HepG2 (cell line): ENCODE data around the gene GZF1. TPM values are rescaled to one million over a fixed set of nuclear protein-coding genes. Genes with fewer than 3 reads are reported as not detected.
A peak's percentile ranks its signal among the peaks of the same experiment; 100 is the strongest.

Experiments
- CHCHD3 ChIP-seq: sonication (generic); formaldehyde crosslinking; IDR thresholded peaks from 2 replicates; pipeline ENCODE4 v1.8.0; 2022; ENCODE audit warnings: mild to moderate bottlenecking, missing genetic modification reagents, moderate library complexity
- ETV6 ChIP-seq: sonication (generic); formaldehyde crosslinking; conservative IDR thresholded peaks from 2 replicates; pipeline ENCODE4 v1.4.0; 2020; ENCODE audit warnings: missing genetic modification reagents
- FOXJ3 ChIP-seq: sonication (generic); formaldehyde crosslinking; IDR thresholded peaks from 2 replicates; pipeline ENCODE4 v1.4.0; 2020; ENCODE audit warnings: missing genetic modification reagents, mild to moderate bottlenecking, borderline replicate concordance
- HNF4A ChIP-seq: sonication (generic); formaldehyde crosslinking; IDR thresholded peaks from 2 replicates; pipeline ENCODE4 v1.4.0; 2020; ENCODE audit warnings: missing genetic modification reagents
- KAT8 ChIP-seq: IDR thresholded peaks from 2 replicates; pipeline ENCODE4 v1.6.1; 2016; ENCODE audit warnings: missing genetic modification reagents, missing compliant biosample characterization
- NAIF1 ChIP-seq: sonication (generic); formaldehyde crosslinking; IDR thresholded peaks from 2 replicates; pipeline ENCODE4 v1.5.0; 2020; ENCODE audit warnings: mild to moderate bottlenecking, missing genetic modification reagents, borderline replicate concordance
- NFE2 ChIP-seq: sonication (generic); formaldehyde crosslinking; IDR thresholded peaks from 2 replicates; pipeline ENCODE4 v1.4.0; 2020; ENCODE audit warnings: missing genetic modification reagents
- NR3C1 ChIP-seq: sonication (generic); formaldehyde crosslinking; IDR thresholded peaks from 2 replicates; pipeline ENCODE4 v1.4.0; 2020; ENCODE audit warnings: missing genetic modification reagents
- PHB2 ChIP-seq: fragments of 450-650 bp; IDR thresholded peaks from 2 replicates; pipeline ENCODE4 v1.6.1; 2018; ENCODE audit not compliant: partially characterized antibody
- SMAD9 ChIP-seq: sonication (generic); formaldehyde crosslinking; IDR thresholded peaks from 2 replicates; pipeline ENCODE4 v1.5.1; 2020; ENCODE audit warnings: mild to moderate bottlenecking, missing genetic modification reagents
- SP5 ChIP-seq: IDR thresholded peaks from 2 replicates; pipeline ENCODE4 v1.6.1; 2016; ENCODE audit warnings: low read depth, borderline replicate concordance
- YEATS4 ChIP-seq: sonication (generic); formaldehyde crosslinking; IDR thresholded peaks from 2 replicates; pipeline ENCODE4 v1.4.0; 2020; ENCODE audit warnings: missing genetic modification reagents, borderline replicate concordance
- ZFP90 ChIP-seq: sonication (generic); formaldehyde crosslinking; IDR thresholded peaks from 2 replicates; pipeline ENCODE4 v1.8.0; 2022; ENCODE audit warnings: missing genetic modification reagents, mild to moderate bottlenecking, inconsistent platforms, borderline replicate concordance
- ZNF367 ChIP-seq: sonication (generic); formaldehyde crosslinking; IDR thresholded peaks from 2 replicates; pipeline ENCODE4 v1.4.0; 2020; ENCODE audit warnings: missing genetic modification reagents, borderline replicate concordance
- ZNF678 ChIP-seq: sonication (generic); formaldehyde crosslinking; IDR thresholded peaks from 2 replicates; pipeline ENCODE4 v1.4.0; 2020; ENCODE audit warnings: mild to moderate bottlenecking, missing genetic modification reagents
- ZNF780A ChIP-seq: sonication (generic); formaldehyde crosslinking; IDR thresholded peaks from 2 replicates; pipeline ENCODE4 v1.8.0; 2022; ENCODE audit warnings: mild to moderate bottlenecking, missing genetic modification reagents, moderate library complexity
- ZNF83 ChIP-seq: sonication (generic); formaldehyde crosslinking; IDR thresholded peaks from 2 replicates; pipeline ENCODE4 v1.4.0; 2020; ENCODE audit warnings: missing genetic modification reagents, mild to moderate bottlenecking, borderline replicate concordance
- ZZZ3 ChIP-seq: sonication (generic); formaldehyde crosslinking; IDR thresholded peaks from 2 replicates; pipeline ENCODE4 v1.4.0; 2020; ENCODE audit warnings: missing genetic modification reagents, mild to moderate bottlenecking, borderline replicate concordance
- polyA plus RNA-seq, 8 experiments: library from polyadenylated mRNA; depleted of rRNA in 3 of 8; stranded (reverse) in 7 of 8; unstranded in 1 of 8; fragments of >200 nt; fragmentation: Illumina TruSeq in 4 of 8; extraction: Trizol in 4 of 8; gene quantifications; 2 replicates each; pipeline versions ENCODE4 v1.2.1 to v1.2.3, GENCODE V29; 2011 to 2016; ENCODE audit warnings: low read depth in 4 of 8, missing spikeins in 1 of 8, mixed read lengths in 1 of 8; ENCODE audit not compliant: insufficient read depth in 1 of 8
- total RNA-seq, 5 experiments: library from RNA; depleted of rRNA; stranded (reverse); fragments of >200 nt; fragmentation: Illumina TruSeq; extraction: Trizol; gene quantifications; 2 replicates each; pipeline ENCODE4 v1.2.3, GENCODE V29; 2016; ENCODE audit warnings: low read depth in 1 of 5
- TF ChIP-seq, protein P1 (sequence below): sonication (generic); formaldehyde crosslinking; IDR thresholded peaks from 2 replicates; pipeline ENCODE4 v1.8.1; 2022; ENCODE audit warnings: low read depth, mild to moderate bottlenecking, missing genetic modification reagents
- TF ChIP-seq, protein P2 (sequence below): sonication (generic); formaldehyde crosslinking; IDR thresholded peaks from 2 replicates; pipeline ENCODE4 v1.4.0; 2020; ENCODE audit warnings: missing genetic modification reagents, borderline replicate concordance
- TF ChIP-seq, protein P3 (sequence below): sonication (generic); formaldehyde crosslinking; IDR thresholded peaks from 2 replicates; pipeline ENCODE4 v1.4.0; 2020; ENCODE audit warnings: mild to moderate bottlenecking, missing genetic modification reagents

Gene GZF1
- total and polyA plus RNA-seq, 2 of the 13 experiments (the other 11 are each of a cell fraction or from before 2014, with no cell fraction given), result 16.9 to 26.0 TPM

DNA sequence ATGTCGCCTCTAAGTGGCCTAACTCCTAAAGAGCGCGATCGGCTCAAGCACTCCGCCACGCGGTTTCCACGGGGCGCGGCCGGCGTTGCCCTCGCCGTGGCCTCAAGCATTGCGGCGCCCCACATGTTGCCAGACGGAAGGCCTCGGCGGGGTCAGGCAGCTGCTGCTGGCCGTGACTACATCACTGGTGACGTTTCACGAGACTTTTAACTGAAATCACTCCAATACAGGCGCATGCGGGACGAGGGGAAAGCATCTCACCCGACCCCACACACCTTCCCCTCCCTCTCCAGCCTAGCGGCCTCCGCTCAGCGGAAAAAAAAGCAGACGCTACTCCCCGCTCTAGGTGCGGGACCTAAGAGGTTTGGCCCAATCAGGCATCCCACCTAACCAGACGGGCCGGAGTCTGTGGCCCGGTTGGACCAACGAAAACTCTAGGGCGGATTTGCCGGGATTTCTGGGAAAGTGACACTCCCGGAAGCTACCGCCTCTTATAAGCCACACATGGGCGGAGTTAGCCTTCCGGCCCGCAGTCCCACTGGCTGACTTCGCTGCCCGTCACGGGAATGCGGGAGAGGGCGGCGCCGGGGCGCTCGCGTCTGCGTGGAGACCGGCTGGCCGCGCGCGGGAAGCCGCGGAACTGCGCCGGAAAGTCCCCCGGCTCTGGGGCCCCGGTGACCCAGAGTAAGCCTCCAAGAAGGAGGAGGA lies 11.6 kb upstream of the GZF1 start, which contains the start of gene NXT1 (continued):
- TF ChIP-seq, protein P1, sequence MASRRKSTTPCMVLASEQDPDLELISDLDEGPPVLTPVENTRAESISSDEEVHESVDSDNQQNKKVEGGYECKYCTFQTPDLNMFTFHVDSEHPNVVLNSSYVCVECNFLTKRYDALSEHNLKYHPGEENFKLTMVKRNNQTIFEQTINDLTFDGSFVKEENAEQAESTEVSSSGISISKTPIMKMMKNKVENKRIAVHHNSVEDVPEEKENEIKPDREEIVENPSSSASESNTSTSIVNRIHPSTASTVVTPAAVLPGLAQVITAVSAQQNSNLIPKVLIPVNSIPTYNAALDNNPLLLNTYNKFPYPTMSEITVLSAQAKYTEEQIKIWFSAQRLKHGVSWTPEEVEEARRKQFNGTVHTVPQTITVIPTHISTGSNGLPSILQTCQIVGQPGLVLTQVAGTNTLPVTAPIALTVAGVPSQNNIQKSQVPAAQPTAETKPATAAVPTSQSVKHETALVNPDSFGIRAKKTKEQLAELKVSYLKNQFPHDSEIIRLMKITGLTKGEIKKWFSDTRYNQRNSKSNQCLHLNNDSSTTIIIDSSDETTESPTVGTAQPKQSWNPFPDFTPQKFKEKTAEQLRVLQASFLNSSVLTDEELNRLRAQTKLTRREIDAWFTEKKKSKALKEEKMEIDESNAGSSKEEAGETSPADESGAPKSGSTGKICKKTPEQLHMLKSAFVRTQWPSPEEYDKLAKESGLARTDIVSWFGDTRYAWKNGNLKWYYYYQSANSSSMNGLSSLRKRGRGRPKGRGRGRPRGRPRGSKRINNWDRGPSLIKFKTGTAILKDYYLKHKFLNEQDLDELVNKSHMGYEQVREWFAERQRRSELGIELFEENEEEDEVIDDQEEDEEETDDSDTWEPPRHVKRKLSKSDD, result peak; percentile 51; the same call in 1 of the 2 replicates
- TF ChIP-seq, protein P2, sequence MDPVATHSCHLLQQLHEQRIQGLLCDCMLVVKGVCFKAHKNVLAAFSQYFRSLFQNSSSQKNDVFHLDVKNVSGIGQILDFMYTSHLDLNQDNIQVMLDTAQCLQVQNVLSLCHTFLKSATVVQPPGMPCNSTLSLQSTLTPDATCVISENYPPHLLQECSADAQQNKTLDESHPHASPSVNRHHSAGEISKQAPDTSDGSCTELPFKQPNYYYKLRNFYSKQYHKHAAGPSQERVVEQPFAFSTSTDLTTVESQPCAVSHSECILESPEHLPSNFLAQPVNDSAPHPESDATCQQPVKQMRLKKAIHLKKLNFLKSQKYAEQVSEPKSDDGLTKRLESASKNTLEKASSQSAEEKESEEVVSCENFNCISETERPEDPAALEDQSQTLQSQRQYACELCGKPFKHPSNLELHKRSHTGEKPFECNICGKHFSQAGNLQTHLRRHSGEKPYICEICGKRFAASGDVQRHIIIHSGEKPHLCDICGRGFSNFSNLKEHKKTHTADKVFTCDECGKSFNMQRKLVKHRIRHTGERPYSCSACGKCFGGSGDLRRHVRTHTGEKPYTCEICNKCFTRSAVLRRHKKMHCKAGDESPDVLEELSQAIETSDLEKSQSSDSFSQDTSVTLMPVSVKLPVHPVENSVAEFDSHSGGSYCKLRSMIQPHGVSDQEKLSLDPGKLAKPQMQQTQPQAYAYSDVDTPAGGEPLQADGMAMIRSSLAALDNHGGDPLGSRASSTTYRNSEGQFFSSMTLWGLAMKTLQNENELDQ, result 0 out of 2 replicates have a peak, but pooled peaks have one; percentile 53
- TF ChIP-seq KAT8 (CRISPR knock-in tag), result peak; percentile 92
- no peak for TF ChIP-seq FOXJ3
- peak; percentile 78 for TF ChIP-seq SP5 (CRISPR knock-in tag)
- TF ChIP-seq, protein P3, sequence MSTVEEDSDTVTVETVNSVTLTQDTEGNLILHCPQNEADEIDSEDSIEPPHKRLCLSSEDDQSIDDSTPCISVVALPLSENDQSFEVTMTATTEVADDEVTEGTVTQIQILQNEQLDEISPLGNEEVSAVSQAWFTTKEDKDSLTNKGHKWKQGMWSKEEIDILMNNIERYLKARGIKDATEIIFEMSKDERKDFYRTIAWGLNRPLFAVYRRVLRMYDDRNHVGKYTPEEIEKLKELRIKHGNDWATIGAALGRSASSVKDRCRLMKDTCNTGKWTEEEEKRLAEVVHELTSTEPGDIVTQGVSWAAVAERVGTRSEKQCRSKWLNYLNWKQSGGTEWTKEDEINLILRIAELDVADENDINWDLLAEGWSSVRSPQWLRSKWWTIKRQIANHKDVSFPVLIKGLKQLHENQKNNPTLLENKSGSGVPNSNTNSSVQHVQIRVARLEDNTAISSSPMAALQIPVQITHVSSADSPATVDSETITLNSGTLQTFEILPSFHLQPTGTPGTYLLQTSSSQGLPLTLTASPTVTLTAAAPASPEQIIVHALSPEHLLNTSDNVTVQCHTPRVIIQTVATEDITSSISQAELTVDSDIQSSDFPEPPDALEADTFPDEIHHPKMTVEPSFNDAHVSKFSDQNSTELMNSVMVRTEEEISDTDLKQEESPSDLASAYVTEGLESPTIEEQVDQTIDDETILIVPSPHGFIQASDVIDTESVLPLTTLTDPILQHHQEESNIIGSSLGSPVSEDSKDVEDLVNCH (CRISPR knock-in tag), result no peak
- no peak for TF ChIP-seq NFE2 (CRISPR knock-in tag)
- TF ChIP-seq PHB2, result no peak
- no peak for TF ChIP-seq NAIF1 (CRISPR knock-in tag)
- TF ChIP-seq ZZZ3 (CRISPR knock-in tag), result 0 out of 2 replicates have a peak, but pooled peaks have one; percentile 18
- TF ChIP-seq ZNF83 (CRISPR knock-in tag), result peak; percentile 89; the same call in 1 of the 2 replicates
- TF ChIP-seq ZNF678 (CRISPR knock-in tag), result no peak
- TF ChIP-seq YEATS4, result peak; percentile 95
- TF ChIP-seq CHCHD3 (CRISPR knock-in tag), result no peak
- no peak for TF ChIP-seq ZNF780A (CRISPR knock-in tag)
- no peak for TF ChIP-seq ZFP90 (CRISPR knock-in tag)
- peak; percentile 89 for TF ChIP-seq ETV6 (CRISPR knock-in tag)
- TF ChIP-seq HNF4A, result peak; percentile 21; the same call in 1 of the 2 replicates
- TF ChIP-seq NR3C1 (CRISPR knock-in tag), result no peak
- peak; percentile 86; the same call in 1 of the 2 replicates for TF ChIP-seq SMAD9 (CRISPR knock-in tag)
- TF ChIP-seq ZNF367 (CRISPR knock-in tag), result peak; percentile 28; the same call in 1 of the 2 replicates
